Activated effector memory CD4-positive, alpha-beta T cell treated with Interleukin-2 at 50 U/mL for 16 hours (primary cell): ENCODE data around the gene ADSS1.
A peak's percentile ranks its signal among the peaks of the same experiment; 100 is the strongest.

Experiments used
- DNase-seq: peaks from one replicate; pipeline ENCODE4 v3.0.0-alpha.2; 2020

Gene ADSS1

DNA sequence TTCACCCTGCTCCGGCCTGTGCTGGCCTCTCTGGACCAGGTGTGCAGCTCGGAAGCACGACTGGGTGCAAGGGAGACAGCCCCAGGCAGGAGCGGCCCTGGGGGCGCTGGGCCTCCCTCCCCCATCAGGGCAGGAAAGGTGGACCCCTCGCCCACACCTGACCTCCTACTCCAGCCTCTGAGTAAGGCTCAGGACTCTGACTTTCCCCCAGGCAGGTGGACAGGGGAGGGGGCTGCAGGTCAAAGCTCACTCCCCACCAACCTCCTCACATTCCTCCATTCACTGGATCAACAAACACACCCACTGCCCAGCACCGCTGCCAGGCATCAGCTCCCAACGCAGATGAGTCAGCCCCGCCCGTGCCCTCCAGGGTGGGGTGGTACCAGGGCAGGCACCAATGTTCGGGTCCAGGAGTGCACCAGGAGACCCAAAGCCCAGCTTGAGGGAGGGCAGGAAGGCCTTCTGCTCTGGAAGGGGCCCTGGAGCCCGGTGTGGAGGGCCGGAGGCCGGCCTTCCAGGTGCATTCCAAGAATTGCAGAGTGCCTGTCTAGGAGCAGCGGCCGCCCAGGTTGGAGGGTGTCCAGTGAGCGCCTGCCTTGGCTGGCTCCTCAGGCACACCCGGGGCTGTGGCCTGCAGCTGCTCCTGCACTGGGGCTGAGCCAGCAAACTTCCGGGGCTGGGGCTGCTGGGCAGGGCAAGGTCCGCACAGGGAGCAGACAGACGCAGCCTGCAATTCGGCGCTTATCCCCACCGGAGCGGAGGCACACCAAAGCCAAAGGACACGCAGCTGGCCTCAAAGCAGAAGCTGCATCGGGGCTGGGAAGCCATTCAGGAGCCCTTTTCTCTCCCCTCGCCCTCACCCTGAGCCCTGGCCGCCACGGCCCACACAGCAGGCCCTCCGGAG is 36.2 kb upstream of the ADSS1 start:
- no peak for DNase-seq

DNA sequence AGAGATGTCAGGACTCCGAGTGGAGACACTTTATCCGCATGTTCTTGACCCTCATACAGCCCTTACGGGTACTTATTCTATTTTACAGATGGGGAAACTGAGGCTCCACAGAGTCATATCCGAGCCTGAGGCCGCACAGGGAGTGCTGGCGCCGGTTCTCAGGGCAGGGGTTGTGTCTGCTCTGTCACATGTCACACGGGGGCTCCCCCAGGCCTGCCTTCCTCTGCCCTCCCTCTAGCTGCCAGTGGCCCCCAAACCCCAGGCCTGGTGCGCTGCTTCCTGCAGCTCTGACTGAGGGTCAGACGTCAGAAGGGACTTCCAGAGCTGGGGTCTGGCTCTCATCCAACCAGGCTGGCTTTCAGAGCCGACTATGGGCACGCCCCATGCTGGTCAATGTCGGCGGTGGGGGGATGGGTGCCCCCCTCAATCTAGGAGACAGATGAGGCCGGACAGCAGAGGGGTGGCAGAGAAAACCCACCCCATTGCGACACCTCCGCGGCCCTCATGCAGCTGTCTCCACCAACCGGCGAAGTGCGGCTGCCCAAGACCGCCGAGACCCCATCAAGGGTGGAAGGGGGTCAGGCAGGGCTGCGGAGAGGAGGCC is 35.4 kb upstream of the ADSS1 start:
- no peak for DNase-seq

DNA sequence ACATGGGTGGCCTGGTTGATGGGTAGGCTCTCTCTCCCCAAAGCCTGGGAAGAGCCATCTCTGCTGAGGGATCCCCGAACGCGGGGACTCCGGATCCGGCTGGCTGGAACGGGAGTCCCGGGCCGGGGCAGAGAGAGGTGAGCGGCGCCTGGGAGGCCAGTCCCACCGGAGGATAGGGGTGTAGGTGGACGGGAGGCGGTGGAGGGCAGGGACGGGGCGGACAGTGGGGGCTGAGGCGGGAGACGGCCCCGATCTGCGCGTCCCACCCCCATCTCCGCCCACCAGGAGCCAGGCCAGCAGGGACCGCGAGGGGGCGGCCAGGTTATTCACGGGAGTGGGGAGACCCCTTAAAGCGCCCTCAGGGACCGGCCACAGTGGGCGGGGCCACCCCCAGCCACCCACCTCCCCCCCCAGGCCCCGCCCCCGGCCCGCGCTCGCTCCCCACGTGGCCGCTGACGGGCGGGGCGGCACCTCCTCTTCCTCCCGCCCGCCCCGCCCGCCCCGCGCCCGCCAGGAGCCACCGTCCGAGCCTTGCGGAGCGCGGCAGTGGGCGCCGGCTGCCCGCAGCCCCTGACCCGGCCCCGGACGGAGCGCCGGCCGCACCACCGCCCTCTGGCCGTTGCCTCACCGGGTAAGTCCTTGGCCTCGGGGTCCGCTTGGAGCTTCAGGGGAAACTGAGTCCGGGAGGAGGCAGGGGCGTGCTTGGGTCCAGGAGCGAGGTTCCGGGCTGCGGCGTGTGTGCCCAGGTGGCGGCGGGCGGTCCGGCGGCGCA is 34.7 kb upstream of the ADSS1 start, which contains the start of gene INF2:
Gene INF2 (plus strand): TSS at position 510 of the 772 bp plus-strand sequence. CDS start 11,748 bp downstream, outside the sequence.
- DNase-seq, result peak; percentile 38

DNA sequence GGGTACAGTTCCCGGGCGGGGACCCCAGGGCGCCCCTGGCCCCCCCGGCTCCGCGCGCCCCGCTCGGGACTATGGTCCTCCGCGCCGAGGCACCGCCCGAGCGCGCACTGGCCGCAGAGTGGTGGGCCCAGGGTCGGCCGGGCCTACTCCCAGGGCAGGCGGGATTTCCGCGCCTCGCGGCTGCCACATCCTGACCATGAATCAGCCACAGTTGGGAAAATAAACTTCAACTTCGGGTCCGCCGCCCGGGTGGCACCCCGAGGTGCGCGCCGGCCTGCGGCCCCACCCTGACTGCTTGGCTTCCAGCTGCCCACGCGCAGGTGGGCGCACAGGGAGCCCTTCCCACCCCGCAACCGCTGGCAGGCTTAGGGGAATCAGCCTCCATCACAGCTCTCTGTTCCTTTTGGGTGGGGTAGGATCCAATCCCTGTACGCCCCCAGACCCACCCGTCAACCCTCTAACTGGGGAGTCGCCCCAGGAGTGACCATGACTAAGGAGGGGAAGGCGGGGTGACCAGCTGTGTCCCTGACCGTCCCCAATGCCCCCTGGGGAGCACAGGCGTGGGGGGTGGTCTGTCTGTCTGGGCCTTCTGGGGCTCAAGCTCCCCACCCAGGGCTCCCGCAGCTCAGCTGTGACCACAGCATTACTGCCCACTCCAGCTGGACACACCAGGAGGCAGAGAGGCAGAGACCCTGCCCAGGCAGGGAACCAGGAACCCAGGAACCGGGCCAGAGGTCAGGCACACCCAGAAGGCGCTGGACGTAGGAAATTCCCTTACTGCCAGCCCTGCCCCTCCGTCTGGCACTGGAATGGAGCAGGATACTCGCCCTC is 33.9 kb upstream of the ADSS1 start:
- no peak for DNase-seq

DNA sequence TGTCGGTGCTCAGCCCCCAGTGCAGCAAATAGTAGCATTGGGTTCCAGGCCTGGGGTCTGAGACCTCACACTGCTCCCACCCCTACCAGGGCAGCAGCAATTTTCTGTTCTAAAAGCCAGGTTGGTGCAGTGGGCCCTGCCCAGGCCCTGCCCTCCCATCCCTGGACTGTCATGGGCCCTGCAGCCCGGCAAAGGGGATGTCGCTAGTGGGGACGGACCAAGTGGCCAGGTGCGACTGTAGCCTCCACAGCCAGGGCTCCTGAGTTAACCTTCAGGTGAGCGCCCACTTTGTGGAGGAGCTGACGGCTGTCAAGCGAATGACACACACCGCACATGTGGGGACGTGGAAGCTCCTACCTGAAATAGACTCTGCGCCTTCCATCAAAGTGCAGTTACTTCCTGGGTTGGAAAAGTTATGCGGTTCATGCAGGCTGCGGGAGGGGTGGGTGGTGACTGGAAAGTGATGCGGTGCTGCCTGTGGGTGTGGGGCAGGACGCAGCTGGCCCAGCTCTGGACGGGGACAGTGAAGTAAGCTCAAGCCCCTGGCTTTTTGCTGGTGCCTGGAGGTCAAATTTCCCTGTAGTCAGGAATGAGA is 33.1 kb upstream of the ADSS1 start:
- DNase-seq, result no peak

DNA sequence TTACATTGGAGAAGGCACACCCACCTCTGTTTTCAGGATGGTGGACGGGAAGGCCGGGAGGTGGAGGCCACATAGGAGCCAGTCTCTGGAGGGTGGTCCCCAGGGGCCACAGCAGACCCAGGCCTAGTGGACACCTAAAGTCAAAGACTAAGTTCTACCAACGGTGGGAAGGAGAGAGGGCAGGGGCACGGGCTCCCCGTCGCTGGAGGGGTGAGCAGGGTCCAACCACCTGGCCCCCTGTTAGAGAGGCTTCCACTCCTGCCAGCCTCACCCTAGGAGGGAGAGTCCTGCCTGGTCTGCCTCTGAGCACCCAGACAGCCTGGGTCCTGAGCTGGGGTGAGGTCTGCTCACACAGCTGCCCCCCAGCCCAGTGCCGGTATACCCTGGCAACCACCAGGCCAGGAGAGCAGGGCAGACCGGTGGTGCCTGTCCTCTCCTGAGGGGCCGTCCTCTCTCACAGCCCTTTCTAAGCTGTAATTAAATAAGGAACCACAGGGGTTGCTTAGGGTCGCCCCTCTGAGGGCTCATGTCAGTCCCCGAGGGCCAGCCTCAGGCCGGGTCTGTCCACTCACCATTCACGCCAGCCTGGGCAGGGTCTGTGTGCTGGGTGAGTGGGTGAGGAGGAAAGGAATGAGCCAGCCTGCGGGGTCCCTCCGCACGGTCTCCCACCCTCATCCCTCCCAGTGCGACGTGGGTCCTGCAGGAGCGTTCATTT is 32.3 kb upstream of the ADSS1 start:
- no peak for DNase-seq

DNA sequence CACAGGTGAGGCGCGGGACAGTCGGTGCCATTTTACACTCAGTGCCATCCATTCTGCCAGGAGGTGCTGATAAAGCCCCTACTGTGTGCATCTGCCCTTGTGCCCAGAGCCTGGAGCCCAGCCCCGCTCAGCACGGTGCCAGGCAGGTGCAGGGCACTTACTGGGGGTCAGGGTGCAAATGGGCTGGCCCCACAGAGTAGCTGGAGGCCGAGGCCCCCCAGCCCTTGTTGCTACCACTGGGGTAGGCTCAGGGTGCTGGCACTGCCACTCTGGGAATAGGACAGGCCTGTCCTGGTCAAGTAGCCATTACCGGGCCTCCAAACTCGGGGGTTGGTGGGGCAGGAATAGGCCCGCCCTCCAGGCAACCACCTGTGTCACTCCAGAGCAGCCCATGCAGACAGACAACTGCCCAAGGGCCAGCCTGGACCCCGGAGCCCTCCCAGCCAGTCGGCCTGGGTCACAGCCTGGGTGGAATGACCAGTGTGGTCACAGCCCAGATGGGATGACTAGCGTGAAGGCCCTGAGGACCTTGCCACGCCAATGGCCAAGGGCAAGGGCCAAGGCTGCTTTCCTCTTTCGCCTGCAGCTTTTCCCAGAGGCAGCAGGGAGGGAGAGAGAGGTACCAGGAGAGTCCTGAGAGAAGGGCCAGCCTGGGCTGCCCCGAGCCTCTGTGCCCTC is 31.6 kb upstream of the ADSS1 start:
- DNase-seq, result no peak

DNA sequence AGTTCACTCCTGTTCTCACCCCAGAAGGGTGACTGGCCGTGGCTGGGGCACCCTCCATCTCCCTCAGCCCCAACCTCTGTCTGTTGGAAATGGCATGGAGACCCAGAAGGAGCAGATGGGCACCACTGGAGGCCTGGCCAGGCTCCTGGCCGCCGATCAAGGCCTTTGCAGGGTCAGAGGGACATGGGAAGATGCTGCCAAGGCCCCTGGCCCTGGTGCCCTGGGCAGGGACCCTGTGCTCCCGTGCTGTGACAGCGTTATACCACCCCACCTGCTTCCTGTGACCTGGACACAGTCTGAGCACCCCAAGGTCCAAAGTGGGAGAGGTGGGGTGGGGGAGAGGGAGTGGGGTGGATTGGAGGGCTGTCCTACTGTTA is 31.1 kb upstream of the ADSS1 start:
- DNase-seq, result no peak

DNA sequence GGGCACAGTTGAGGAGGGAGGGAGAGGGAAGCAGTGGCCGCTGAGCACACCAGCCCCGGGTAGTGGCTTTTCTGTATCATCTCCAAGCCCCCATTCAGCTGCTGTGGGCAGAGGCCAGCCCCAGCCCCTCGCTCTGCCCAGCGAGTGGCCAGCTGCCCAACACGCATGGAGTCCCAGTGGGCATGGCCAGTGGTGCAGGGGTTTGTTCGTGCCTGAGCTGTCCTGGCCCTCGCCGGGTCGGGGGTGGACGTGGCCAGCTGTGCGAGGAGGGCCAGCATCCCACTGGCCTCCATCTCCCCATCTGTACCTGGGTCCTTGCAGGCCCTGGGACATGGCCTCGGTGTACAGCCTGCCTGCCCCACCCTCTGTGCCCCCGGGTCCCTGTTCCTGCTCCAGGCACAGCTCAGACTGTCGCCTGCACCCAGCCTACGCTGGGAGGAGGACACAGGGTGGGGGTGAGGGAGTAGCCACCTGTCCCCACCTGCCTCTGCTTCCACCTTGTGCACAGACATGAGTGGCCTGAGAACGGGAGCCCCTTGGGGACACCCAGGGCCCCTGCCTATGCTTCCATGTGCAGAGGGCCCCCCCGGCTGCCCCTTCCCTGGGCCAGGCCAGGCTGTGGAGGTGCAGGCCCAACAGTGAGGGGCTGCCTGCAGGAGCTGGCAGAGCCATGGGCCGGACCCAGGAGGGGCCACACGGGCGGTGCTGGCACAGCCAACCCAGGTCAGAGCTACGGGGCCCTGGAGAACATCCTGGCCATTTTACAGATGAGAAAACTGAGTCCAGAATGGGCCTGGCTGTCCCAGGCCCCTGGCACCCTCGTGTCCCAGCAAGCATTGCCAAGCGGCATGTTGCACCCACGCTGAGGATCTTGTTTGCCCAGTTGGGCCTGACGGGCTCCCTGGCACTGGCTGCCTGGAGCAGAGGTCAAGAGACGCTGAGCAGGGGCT is 30.3 kb upstream of the ADSS1 start:
- no peak for DNase-seq

DNA sequence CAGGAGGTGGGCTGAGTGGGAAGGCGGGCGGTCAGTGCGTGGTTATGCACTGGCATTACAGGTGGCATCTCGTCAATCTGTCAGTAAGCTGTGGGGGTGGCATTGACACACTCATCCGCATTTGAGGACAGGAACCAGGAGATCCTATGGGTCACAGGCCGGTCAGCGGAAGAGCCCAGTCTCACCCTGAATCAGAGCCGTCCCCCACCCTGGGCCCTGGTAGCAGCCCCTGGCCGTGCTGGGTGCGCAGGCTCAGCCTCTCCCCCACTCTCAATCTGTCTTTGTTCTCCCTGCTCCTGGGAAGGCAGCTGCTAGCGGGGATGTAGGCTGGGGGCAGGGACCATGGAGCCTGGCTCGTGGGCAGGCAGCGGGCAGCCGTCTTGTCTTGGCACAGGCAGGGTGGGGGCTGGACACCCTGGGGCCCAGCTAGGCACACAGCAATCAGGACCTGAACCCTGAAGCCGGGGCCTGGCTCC is 29.5 kb upstream of the ADSS1 start:
- DNase-seq, result no peak

DNA sequence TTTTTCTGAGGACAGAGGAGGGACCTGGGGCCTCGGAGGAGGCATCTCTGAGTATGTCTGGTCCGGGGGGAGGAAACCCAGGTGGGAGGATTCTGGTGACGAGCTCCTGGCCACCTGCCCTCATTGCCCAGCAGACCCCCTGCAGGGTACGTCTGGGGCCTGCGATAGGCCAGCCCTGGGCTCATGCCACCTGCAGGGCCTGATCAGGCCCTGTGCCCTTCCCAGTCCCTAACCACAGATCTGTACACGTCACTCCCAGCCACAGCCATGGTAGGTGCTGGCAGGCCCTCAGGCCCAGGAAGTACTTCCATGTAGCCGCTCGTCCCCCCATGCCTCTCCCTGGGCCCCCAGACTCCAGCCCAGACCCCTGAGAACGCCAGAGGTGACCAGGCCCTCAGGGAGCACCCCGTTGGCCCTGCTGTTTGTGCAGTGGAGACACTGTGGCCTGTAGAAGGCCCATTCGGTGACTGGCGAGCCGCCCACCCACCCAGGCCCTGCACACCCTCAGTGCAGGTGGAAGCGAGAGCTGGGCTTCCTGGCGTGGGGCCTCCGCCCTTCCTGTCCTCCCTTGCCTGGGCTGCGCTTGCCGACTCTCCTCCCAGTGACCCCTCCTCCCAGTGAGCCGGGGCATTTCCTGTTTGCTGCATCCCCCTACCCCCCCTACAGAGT is 28.9 kb upstream of the ADSS1 start:
- peak; percentile 54 for DNase-seq

DNA sequence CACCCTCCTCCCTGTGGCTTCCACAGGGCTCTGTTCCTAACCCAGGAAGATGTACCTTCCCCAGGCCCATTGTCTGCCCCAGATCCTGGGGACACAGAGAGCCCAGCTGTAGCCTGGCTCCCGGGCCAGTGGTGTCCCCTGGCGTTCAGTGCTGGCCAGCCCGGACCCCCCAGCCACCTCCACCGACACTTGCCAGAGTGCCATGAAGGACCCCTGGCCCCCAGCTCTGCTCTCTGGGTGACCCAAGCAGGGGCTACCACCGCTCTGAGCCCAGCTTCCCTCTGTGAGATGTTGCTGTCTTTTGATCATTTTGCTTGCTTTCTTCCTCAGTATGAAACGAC is 28.4 kb upstream of the ADSS1 start:
- DNase-seq, result no peak

DNA sequence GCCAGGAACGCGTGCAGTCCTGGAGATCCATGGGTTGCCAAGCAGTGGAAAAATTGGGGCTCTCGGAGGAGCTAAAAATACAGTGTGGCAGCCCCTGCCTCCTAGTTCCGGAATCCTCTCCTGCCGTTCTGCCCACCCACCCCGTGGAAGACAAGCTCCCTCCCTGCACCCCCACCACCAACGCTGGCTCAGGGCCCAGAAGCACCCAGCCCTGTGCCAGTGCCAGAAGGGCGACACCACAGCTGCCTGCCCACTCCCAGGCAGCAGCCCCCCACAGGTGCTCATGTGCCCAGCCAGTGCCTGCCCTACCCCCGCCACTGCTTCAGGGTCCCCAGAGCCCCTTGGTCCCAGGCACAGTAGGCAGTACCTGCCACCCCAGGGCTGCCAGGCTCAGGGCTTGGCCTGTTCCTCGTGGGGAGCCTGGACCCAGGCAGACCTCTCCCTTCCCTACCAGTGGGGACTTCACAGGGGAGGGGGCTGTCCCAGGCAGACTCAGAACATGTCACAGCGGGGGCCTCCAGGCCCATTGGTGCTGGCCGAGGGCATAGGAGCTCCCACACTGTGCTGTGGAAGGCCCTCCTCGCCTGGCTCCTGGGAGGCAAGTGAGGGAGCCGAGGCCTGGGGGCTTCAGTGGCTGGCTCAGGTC is 27.2 kb upstream of the ADSS1 start:
- DNase-seq, result no peak

DNA sequence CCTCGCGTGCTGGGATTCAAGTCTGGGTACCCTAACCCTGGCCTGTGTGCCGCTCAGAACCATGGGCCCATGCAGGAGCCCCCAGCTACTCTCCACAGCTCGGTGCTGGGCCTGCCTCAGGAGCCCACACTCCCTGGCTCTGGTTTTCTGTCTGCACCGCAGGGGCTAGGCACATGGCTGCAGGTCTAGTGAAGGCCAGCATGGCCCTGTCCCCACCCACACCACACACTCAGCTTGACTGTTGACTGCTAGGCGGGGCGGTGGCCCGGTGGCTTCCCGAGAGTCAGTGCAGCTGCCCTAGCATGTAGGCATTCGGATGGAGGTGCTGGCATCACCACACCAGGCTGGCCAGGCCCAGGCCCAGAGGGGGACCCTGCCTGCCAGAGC is 26.7 kb upstream of the ADSS1 start:
- no peak for DNase-seq

DNA sequence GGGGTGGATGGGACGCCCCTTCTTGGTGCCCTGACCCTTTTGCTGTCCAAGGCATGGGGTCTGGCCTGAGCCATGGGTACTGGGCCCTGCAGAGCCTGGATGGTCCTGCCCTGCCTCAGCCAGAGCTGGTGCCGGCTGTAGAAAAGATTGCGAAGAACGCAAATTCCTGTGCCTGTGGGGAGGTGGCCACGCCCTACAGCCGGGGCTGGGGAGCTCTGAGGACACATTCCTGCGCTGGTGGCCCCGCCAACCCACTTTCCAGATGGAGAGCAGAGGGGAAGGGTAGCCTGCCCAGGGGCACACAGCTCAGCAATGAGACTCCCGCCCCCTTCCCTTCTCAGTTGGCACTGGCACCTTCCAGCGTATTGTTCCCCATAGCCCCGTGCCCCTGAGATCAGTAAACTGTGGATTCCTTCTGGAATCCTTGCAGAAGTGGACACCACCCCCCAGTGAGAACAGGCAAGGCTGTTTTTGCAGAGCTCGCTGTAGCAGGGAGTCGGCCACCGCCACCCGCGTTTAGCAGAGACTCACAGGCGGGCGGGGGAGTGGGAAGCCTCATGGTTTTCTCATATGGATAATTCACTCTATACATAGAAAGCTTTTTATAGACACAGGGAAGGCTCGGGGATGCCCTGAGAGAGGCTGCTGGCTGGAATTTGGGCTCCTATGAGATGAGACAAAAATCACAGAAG is 26.0 kb upstream of the ADSS1 start:
- no peak for DNase-seq

DNA sequence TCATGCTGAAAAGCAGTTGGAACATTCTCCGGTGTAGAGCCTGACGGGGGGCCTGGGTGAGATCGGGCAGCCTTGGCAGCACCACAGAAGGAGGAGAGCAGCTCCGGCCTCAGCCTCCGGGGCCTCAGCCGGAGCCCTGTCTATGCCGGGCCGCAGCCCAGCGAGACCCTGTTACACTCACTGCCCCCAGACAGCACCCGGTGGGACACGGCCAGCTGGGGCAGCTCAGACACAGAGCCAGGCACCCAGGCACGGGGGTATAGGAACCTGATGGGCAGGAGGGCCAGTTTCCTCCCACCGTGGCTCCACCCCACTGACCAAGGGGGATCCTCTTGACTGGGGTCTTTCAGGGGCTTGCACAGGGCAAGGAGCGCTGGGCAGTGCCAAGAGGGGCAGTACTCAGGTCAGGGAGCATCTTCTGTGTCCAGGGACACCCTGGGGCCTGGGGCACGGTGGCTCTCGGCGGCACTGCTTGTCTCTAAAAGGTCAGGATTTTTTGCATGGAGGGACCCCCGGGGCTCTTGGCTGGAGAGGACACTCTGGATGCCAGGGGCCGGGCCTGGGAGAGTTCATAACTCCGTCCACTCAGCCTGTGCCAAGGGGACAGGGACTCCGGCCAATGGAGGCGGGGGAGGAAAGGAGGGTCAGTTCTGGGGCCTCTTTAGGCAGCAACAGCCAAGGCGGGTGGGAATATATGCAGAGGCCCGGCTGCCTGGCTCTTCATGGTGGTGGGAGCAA is 25.2 kb upstream of the ADSS1 start:
- DNase-seq, result no peak

DNA sequence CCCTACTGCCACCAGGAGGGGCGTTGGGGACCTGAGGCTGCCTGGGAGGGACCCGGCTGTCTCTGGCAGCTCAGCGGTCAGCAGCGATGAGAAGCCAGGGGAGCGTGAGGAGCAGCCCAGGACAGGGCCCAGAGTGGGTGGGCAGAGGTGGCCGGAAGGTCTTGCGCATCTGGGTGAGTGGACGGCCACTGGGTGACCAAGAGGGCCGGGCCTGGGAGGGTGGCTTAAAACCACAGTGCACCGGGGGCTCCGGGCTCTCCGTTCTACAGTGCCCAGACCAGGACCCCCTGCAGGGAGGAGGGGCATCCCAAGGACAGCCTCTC is 24.6 kb upstream of the ADSS1 start:
- no peak for DNase-seq

DNA sequence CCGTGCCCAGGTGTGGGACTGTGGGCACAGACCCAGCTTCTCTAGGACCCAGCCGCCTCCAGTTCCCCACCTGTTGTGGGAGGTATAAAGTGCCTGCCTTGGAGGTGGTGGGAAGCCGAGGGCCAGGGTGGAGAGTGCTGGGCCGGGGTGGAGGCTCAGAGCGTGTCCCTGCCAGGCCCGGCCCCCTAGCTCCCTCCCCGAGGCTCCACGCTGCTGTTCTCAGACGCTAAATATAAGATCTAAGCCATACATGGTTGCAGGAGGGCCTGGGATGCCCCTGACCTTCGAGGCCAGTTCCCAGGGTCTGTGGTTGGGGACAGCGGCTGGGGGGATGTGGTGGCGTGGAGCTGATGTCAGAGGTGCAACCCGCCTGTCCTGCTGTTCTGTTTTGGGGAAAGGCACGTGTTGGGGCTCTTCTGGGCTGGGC is 23.8 kb upstream of the ADSS1 start:
- DNase-seq, result no peak
